Stimulated activated CD8-positive, alpha-beta memory T cell treated with anti-CD3 and anti-CD28 coated beads, Interleukin-15, amount 100 ng/mL, for 24 hours (primary cell): ENCODE data around the gene AMT.
"Not testable (repeated sequence)": the region's sequence is repeated elsewhere in the genome, so short reads cannot be mapped to it uniquely, and the experiment has no call there.

Experiments
- DNase-seq: peaks from one replicate; pipeline ENCODE4 v3.0.0-alpha.2; 2020; ENCODE audit warnings: low read depth

AMT gene

DNA sequence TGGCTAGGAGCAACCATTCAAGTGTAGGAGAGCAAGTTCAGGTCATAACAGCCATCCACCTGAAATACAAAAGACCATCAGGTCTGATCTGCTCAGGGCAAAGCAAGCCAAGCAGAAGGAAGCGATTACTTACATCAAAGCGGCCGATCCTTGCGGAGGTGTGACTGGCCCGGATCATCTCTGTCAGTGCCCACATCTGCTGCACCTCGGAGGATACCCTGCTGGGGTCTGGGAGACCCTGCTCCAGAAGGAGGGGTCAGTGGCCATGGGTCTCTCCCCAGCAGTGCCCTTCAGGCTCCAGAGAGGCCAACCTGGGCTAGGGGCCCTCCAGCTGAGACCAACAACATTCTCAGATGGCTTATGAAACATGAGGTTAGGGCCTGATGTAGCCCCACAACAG is 2.5 kb upstream of the AMT start:
- DNase-seq: no peak

DNA sequence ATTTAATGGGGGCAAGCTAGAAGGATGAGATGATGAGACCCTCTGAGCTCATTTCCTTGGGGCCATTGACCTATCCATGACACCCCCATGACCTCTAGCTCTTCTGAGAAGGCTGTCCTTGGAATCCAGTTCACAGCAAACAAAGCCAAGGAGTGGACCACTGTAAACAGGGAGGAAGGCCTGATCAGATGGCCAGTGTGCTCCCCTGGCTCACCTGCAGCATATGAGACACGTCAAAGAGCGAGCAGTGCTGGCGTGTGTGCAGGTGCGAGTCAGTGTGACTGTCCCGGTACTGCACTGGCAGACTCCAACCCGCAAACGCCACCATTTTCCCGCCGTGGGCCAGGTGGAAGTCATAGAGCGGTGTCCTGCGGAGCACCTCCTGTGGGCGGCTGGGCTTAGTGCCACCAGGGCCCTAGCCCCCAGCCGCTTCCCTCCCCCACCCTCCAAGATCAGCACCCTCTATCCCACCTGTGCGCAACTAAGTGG is 339 bp downstream of the AMT start:
- no peak for DNase-seq

DNA sequence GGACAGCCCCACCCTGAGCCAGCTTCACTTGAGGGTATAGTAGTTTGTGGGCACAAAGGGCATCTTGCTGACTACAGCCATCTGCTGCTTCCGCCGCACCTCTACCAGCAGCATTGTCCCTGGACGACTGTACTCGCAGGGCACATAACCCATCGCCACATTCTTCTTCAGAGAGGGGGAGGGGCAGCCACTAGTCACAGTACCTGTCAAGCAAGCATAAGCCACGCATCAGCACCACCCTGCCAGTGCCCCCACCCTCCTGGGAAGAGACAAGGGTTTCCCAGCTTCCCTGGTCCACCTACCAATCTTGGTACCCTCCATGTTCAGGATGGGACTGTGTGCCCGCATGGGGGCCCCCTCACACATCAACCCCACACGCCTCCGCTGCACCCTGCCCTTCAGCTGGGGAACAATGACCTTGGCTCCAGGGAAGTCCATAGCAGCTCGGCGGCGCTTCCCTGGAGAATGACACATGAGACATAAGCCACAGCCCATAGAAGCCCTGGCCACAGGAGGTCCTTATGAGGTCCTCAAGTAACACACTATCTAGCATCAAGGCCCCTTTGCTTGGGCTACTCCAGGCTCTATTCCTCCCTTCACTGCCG is 4.7 kb downstream of the AMT start:
- DNase-seq: no peak

DNA sequence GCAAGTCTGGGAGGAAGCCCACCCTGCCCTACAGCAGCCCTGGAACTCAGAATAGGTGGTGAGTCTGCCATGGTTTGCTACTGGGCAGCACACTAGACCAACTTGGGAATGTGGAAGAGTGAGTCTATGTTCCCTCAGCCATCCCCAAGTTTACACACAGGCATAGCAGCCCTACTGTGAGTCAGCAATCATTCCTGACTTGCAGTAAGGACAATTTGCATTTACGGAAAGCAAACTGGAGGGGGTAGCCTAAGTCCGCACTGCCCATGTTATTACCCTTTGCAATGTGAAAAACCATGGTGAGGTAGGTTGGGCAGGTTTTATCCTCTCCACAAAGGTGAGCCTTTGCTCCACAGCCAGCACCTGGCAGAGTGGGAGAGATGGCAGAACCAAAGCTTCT is 5.4 kb downstream of the AMT start:
- no peak for DNase-seq

DNA sequence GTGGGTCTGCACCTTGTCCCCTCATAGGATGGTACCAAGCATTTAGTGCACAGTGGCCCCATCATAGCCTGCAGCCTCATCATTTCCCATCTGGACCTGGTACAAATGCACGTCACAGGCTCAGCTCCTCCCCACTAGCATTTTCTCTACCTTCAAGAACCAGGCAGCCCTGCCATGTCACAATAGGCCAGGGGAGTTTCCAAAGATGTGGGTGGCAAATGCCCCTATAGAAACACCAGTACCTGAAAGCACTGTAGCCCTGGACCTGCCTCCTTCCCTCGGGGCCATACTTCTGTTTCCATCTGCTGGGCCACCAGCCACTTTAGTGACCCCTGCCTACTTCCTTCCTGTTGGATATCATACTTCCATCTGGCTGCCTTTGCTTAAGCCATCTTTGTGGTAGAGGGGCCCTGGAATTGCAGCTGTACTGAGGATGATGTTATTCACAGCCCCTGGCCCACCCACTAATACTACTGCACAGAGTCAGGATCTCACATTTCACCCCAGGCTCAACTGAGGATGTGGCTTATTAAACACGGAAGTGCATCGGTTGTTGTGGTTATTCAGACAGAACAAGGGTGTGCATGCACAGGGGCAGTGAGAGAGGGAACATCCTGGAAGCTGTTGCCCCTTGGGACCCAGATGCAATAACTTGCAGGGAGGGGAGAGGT is 6.2 kb downstream of the AMT start:
- peak; percentile 18 for DNase-seq

DNA sequence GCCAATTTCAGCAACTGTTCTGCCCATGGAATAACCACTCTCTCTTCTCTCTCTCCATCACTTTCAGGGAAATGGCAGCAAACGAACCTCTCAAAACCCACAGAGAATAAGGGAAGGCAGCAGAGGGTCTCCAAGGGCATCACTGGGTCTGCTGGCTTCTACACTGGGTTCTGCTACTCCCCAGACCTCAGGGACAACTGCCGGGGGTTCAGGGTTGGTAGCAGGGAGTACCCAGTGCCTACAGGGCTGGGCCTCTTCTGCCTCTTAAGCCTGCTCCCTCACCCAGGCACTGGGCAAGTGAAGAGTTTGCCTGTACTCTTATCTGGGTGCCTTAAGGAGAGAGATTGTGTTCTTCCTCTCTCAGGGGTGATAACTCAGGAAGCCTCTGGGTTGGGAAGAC is 7.5 kb downstream of the AMT start:
- DNase-seq: no peak

DNA sequence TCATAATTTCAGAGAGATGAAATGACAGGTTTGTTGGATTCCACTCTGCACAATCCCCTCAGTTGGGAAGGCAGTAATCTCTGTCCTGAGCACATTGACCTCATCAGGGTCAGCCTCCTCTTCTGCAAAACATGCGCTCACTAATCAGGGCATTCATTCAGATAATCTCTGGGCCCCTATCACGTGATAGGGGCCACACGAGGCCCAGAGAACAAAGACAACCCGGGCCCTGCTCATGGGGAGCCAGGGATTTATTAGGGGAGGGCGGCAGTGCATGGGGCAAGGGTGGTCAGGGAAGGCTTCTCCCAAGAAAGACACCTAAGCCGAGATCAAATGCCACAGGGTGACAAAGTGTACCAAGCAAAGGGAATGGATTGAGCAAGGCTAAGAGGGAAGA is 8.9 kb downstream of the AMT start:
- no peak for DNase-seq

- DNase-seq: no peak
Measured at GRCh38 chr3:49412632-49413337, 9.5 kb downstream of the AMT start.

- peak; percentile 94 for DNase-seq
Measured at GRCh38 chr3:49411968-49412631, 10.2 kb downstream of the AMT start, which contains the start of the genes RHOA and TCTA. Gene RHOA, minus strand, starts transcription at chr3:49411976. Its CDS starts 36,387 bp downstream, at chr3:49375589. Gene TCTA, plus strand, starts transcription at chr3:49412423. Its CDS starts 4 bp downstream, at chr3:49412427.

DNA sequence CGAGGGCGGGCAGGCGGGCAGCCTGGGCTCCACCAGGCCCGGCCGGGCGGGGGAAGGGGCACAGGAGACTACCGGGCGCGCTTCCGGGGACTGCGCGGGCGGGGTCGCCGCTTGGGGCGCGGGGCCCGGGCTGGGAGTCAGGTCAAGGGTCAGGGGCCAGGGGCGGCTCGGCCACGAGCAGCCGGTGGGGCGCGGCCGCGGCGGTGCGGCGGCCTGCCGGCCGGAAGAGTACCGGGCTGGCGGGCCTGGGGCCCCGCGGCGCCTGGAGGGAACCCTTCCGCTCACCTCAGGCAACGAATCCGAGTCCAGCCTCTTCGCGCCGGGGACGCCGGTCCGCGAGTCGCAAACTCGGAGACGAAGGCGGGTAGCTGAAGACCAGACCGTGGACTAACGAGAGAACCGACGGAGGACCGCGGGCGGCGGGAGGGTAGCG is 10.7 kb downstream of the AMT start:
- peak; percentile 23 for DNase-seq

DNA sequence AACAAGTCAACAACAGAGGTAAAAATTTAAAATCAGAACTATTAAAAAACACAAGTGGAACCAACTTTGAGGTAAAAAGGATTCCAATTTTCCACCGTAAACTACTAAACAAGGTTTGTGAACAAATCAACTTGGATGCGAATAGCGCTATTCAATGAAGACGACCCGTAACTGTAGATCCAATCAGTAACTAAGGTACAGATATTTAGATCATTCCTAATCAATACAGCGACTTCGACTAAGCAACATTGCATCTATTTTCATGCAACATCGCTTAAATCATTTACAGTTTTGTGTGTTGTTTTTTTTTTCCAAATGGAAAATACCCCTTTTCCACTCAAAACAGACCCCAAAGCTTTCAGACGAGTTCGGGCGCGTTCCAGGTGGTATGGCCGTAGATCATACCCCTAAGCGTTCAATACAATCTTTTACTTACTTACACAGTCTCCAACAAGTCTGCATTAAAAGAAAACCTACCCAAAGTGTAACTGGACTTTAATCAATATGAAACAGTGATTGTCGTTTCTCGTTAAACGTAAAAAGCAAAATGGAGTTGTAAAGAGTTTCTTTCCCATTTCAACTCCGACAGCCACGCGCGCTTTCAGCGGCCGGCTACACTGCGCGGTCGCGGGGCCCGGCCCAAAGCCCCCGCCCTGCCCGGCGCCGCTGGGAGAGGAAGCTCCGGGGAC is 11.3 kb downstream of the AMT start:
- DNase-seq: no peak

DNA sequence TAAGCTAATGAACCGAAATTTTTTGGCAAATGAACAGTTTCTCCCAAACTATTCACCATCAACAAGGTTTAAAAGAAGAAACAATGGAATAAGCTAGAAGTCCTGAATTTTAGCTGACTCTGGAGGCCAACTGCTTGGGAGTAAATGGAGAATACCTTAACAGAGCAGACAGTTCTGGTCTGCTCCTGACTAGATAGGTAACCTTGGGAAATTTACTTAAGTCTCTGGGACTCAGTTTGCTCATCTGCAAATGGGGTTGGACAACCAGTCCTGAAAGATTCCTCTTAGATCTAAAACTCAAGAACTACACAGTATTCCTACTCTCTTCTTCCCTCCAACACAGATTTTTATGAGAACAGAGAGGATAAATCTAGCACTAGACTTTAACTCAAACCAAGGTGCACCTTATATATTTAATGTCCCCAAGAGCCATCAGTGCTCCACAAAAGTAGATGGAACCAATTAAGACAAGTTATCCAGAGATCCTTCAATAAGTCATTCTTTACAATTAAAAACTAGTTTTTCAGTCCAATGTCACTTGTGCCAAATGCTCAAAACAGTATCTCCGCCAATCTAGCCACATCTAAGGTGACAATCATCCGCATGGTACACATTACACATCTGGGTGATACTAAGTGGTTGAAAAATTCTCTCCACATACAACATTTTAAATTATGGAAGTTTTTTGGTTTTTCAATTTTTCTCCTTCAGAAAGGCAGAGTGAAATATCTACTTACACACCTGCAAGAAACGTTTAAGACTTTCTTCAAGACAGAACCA is 12.0 kb downstream of the AMT start:
- DNase-seq: no peak

DNA sequence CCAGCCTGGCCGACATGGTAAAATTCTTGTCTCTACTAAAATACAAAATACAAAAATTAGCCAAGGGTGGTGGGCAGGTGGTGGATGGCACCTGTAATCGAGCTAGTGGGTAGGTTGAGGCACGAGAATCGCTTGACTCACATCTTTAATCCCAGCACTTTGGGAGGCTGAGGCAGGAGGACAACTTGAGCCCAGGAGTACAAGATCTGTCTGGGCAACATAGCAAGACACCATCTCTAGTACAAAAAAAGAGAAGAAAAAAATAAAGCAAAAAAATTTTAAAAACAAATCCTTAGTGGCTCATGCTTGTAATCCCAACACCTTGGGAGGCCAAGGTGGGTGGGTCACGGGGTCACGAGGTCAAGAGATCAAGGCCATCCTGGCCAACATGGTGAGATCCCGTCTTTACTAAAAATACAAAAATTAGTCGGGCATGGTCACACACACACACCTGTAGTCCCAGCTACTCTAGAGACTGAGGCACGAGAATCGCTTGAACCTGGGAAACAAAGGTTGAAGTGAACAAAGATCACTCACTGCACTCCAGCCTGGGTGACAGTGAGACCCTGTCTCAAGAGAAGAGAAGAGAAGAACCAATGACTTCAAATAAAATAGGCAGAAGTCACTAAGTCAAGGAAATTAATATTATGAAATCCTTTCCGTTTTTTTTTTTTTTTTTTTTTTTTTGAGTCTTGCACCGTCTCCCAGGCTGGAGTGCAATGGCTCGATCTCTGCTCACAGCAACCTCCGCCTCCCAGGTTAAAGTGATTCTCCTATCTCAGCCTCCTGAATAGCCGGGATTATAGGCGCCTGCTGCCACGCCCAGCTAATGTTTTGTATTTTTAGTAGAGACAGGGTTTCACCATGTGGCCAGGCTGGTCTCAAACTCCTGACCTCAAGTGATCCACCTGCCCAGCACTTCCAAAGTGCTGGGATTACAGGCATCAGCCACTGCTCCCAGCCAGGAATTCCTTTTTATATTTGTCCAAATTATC is 15.4 kb downstream of the AMT start:
- DNase-seq: no peak

DNA sequence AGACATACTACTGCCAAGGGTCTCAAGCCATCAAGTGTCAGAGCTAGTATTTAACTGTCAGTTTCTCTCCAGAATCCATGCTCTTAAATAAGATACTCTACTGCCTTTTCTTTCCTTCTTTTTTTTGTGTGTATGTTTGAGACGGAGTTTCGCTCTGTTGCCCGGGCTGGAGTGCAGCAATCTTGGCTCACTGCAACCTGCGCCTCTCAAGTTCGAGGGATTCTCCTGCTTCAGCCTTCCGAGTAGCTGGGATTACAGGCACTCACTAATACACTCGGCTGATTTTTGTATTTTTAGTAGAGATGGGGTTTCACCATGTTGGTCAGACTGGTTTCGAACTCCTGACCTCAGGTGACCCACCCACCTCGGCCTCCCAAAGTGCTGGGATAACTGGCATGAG is 16.7 kb downstream of the AMT start:
- DNase-seq: not testable (repeated sequence)

DNA sequence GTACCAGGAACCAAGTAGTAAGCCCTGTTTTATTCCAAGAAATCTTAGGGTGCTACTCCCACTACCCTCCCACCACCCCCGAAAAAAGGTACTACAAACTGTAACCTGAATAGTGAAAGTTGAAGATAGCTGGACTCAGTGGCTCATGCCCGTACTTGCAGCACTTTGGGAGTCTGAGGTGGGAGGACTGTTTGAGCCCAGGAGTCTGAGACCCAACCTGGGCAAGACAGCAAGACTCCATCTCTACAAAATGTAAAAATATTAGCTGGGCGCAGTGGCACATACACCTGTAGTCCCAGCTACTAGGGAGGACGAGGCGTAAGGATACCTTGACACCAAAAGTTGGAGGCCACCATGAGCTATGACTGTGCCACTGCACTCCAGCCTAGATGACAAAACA is 18.4 kb downstream of the AMT start:
- DNase-seq: no peak

DNA sequence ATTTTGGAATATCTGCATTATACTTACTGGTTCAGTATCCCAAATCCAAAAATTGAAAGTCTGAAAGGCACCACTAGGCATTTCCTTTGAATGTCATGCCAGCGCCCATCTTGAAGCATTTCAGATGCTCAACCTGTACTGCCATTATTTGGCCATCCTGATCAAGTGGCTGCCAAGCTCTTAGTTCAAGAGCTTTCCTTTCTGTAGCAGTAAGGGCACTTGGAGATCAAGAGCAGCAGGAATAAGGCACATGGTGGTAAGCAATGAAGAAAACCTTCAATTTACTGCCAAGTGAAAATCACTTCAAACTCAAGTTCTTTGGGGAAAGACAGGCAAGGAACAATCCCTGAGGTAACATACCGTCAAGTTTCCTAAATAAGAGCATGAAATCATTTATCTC is 20.5 kb downstream of the AMT start:
- DNase-seq: no peak

GRCh38 chr3:49399461-49399860 is 22.8 kb downstream of the AMT start:
- no peak for DNase-seq

- DNase-seq: no peak
Measured at GRCh38 chr3:49397470-49397869, 24.8 kb downstream of the AMT start.

- not testable (repeated sequence) for DNase-seq
Measured at GRCh38 chr3:49391310-49391709, 31.0 kb downstream of the AMT start.

DNA sequence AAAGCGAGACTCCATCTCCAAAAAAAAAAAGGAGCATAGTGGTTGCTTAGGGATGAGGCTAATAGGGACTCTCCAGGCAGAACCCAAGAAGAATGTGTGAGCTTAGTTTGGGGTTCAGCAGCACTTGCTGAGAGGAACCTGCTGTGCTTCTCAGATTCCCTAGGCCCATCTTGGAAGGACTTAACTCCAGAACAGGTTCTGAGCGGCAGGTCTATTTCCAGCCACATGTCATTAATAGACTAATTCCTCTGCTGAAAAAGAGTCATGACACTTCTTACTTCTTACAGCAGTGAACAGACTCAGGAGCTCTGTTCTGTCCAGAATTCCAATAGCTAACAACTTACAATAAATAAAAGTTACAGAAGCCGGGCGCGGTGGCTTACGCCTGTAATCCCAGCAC is 33.0 kb downstream of the AMT start:
- no peak for DNase-seq
